ENCODE measurements around the gene DCAKD. TPM values are rescaled to one million over a fixed set of nuclear protein-coding genes. Genes with fewer than 3 reads are reported as not detected.

DCAKD gene
- total RNA-seq, 4 donors from 2014 or later: 47.7 to 53.2 (median 49.5) TPM

GRCh38 chr17:45021607-45022287 is 29.7 kb downstream of the DCAKD start:
- Histone ChIP-seq H3K27ac (peak overlapping the region; percentile 75 to 90 (median 84)), H3K27me3 (no peaks in the 10 kb centered on the region), H3K4me3 (peak overlapping the region; percentile 28 to 53 (median 48)), H3K4me1 (peaks cover 0 to 49% (median 33%) of the 10 kb centered on the region in 4 donors), H3K9me3 (no peaks in the 10 kb centered on the region), H3K36me3 (peaks cover 0 to 25% (median 0%) of the 10 kb centered on the region in 3 donors)
- peak; percentile 97 to 99 (median 98) for TF ChIP-seq CTCF (IDR thresholded peaks at IDR 0.05)
- TF ChIP-seq EP300 (IDR thresholded peaks at IDR 0.05): peak in 1 of 2 donors; percentile 57
- no peak for TF ChIP-seq POLR2A (IDR thresholded peaks at IDR 0.05)
- peak; percentile 26 to 37 for DNase-seq (ENCODE audit: low spot score in 2 of 2)
- WGBS, 2 donors: 10 to 21% methylated on average over 10 to 19 of the region's 57 CpGs

GRCh38 chr17:45020354-45021138 is 30.9 kb downstream of the DCAKD start:
- H3K27ac ChIP-seq: peak overlapping the region in 3 of 4 donors; percentile 75 to 90 (median 90)
- TF ChIP-seq EP300 (IDR thresholded peaks at IDR 0.05): no peak
- TF ChIP-seq POLR2A (IDR thresholded peaks at IDR 0.05): no peak
- no peak for TF ChIP-seq CTCF (IDR thresholded peaks at IDR 0.05)
- WGBS, 2 donors: 30 to 33% methylated on average over 15 to 16 of the region's 17 CpGs
- H3K4me3 ChIP-seq: no peak overlapping the region
- peaks cover 0 to 49% (median 33%) of the 10 kb centered on the region in 4 donors for H3K4me1 ChIP-seq
- H3K9me3 ChIP-seq: no peaks in the 10 kb centered on the region
- H3K36me3 ChIP-seq: peaks cover 0 to 22% (median 0%) of the 10 kb centered on the region in 3 donors
- peak; percentile 15 to 32 for DNase-seq (ENCODE audit: low spot score in 2 of 2)
- no peaks in the 10 kb centered on the region for H3K27me3 ChIP-seq

GRCh38 chr17:45018848-45019711 is 32.4 kb downstream of the DCAKD start:
- peak overlapping the region in 3 of 4 donors; percentile 75 to 90 (median 90) for H3K27ac ChIP-seq
- H3K27me3 ChIP-seq: no peaks in the 10 kb centered on the region
- DNase-seq (ENCODE audit: low spot score in 2 of 2): peak in 1 of 2 donors; percentile 9
- TF ChIP-seq CTCF (IDR thresholded peaks at IDR 0.05) (peak; percentile 25 to 78 (median 71)), POLR2A (IDR thresholded peaks at IDR 0.05) (no peak)
- WGBS, 2 donors: 2% methylated on average over 36 to 53 of the region's 82 CpGs
- peaks cover 0 to 10% (median 0%) of the 10 kb centered on the region in 3 donors for H3K36me3 ChIP-seq
- no peaks in the 10 kb centered on the region for H3K9me3 ChIP-seq
- H3K4me3 ChIP-seq: peak overlapping the region; percentile 39 to 67 (median 42)
- H3K4me1 ChIP-seq: peaks cover 0 to 49% (median 33%) of the 10 kb centered on the region in 4 donors

GRCh38 chr17:45018514-45018847 is 33.0 kb downstream of the DCAKD start:
- Histone ChIP-seq H3K9me3 (no peaks in the 10 kb centered on the region), H3K27me3 (no peaks in the 10 kb centered on the region), H3K27ac (peak overlapping the region in 3 of 4 donors; percentile 42 to 90 (median 90)), H3K4me1 (peaks cover 0 to 51% (median 33%) of the 10 kb centered on the region in 4 donors), H3K36me3 (peaks cover 0 to 4% (median 0%) of the 10 kb centered on the region in 3 donors), H3K4me3 (peak overlapping the region; percentile 39 to 67 (median 42))
- WGBS, 2 donors: 26 to 27% methylated on average over 4 of the region's 4 CpGs
- DNase-seq (ENCODE audit: low spot score in 2 of 2): no peak
- TF ChIP-seq CTCF (IDR thresholded peaks at IDR 0.05) (no peak), POLR2A (IDR thresholded peaks at IDR 0.05) (no peak), EP300 (IDR thresholded peaks at IDR 0.05) (no peak)
